ENCODE data around the gene CLCA4. TPM values are rescaled to one million over a fixed set of nuclear protein-coding genes. Genes with fewer than 3 reads are reported as not detected.

Gene CLCA4
- total and polyA plus RNA-seq, 4 experiments from 2014 or later, result not detected

DNA sequence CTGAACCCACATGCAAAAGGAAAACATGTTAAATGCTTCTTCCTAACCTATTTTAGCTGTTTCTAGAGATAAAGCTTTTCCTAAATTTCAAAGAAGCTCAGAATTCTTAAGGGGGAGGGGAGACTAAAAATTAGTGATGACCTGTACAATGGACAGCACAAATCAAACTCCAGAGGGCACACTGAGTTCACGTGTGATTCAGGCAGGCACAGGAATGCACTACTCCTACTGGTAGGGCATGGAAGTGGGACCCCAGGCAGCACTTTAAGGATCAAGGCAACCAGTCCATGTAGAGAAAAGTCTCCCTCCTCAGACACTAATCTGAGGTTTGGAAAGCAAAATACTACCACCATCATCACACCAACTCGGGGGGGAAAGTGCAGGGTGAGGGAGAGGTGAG lies 31.3 kb upstream of the CLCA4 start:
- no peak overlapping the region for H3K4me3 ChIP-seq (ENCODE audit: low read length in 2 of 2)
- no peaks in the 10 kb centered on the region for H3K9me3 Mint-ChIP-seq
- intact Hi-C loops (cut with micrococcal nuclease), result no loop called here
- H3K27ac Mint-ChIP-seq, result no peak overlapping the region
- H3K4me3 Mint-ChIP-seq, result no peak overlapping the region
- DNase-seq, result no peak
- no peaks in the 10 kb centered on the region for H3K36me3 ChIP-seq (ENCODE audit: insufficient read depth, low read length)
- H3K27me3 ChIP-seq (ENCODE audit: insufficient read depth, low read length), result no peaks in the 10 kb centered on the region
- H3K4me1 Mint-ChIP-seq, result no peaks in the 10 kb centered on the region
- H3K27me3 Mint-ChIP-seq, result no peaks in the 10 kb centered on the region
- no peak overlapping the region for H3K27ac ChIP-seq (ENCODE audit: low read depth, low read length)
- no peaks in the 10 kb centered on the region for H3K36me3 Mint-ChIP-seq
- CTCF ChIA-PET (ENCODE audit: partially characterized antibody), result interaction anchor here (1.4 to 3.8 kb wide), 3 partner anchors 8 to 136 kb away, joined by 3 to 17 read pairs (median 5); no protein-coding TSS in a partner anchor
- no peaks in the 10 kb centered on the region for H3K9me3 ChIP-seq (ENCODE audit: control insufficient read depth in 1 of 2, low read length in 2 of 2)
- H3K4me1 ChIP-seq (ENCODE audit: insufficient read depth, low read length), result no peaks in the 10 kb centered on the region
- POLR2A ChIA-PET (ENCODE audit: partially characterized antibody), result no interaction called here

DNA sequence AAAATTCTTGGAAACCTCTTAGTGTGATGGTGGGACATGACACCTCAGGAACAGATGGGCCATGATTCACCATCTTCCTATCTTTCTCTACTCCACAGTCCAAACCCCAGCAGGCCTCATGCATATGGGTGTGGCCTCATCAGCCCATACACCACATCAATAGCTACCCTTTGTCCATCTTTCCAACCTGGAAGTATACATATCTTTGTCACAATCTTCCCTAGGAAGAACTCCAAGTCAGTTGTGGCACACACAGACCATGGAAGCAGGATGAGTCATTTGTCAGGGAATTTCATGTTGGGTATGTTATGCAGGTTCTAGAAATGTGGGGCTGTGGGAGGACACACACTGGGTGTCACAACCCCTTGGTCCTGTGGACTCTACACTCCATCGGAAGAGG lies 30.5 kb upstream of the CLCA4 start:
- Histone ChIP-seq H3K27ac (ENCODE audit: low read depth, low read length) (no peak overlapping the region), H3K27me3 (ENCODE audit: insufficient read depth, low read length) (no peaks in the 10 kb centered on the region), H3K4me3 (ENCODE audit: low read length in 2 of 2) (no peak overlapping the region), H3K36me3 (ENCODE audit: insufficient read depth, low read length) (no peaks in the 10 kb centered on the region), H3K4me1 (ENCODE audit: insufficient read depth, low read length) (no peaks in the 10 kb centered on the region), H3K9me3 (ENCODE audit: control insufficient read depth in 1 of 2, low read length in 2 of 2) (no peaks in the 10 kb centered on the region)
- intact Hi-C loops (cut with micrococcal nuclease), result no loop called here
- no peaks in the 10 kb centered on the region for H3K4me1 Mint-ChIP-seq
- CTCF ChIA-PET (ENCODE audit: partially characterized antibody), result interaction anchor here (0.9 to 3.8 kb wide), 5 partner anchors 9 to 137 kb away, joined by 3 to 17 read pairs (median 4); no protein-coding TSS in a partner anchor
- POLR2A ChIA-PET (ENCODE audit: partially characterized antibody), result no interaction called here
- H3K4me3 Mint-ChIP-seq, result no peak overlapping the region
- no peak overlapping the region for H3K27ac Mint-ChIP-seq
- DNase-seq, result no peak
- no peaks in the 10 kb centered on the region for H3K9me3 Mint-ChIP-seq
- no peaks in the 10 kb centered on the region for H3K36me3 Mint-ChIP-seq
- H3K27me3 Mint-ChIP-seq, result no peaks in the 10 kb centered on the region

DNA sequence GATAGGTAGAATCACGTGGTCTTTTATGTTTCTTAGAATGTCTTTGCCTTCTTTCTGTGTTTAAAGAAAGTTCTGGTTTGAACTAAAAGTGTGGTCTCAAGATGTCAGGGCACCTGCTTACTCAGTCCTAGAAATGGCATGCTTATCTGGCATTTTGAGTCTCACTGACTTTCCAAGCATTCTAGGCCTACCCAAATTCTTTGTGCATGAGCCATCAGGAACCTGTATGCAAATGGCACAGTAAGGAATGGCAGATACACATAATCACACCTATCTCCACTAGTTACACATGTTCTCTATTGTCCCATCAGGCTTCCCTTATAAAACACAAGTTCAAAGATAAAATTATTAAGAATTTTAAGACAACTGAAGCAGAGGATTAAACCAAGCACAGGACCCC lies 29.5 kb upstream of the CLCA4 start:
- Mint-ChIP-seq H3K4me3 (no peak overlapping the region), H3K9me3 (no peaks in the 10 kb centered on the region), H3K27me3 (no peaks in the 10 kb centered on the region), H3K4me1 (no peaks in the 10 kb centered on the region), H3K36me3 (no peaks in the 10 kb centered on the region), H3K27ac (no peak overlapping the region)
- CTCF ChIA-PET (ENCODE audit: partially characterized antibody), result interaction anchor here (2.0 to 3.8 kb wide), 3 partner anchors 8 to 17 kb away, joined by 5 to 24 read pairs (median 17); no protein-coding TSS in a partner anchor
- H3K4me3 ChIP-seq (ENCODE audit: low read length in 2 of 2), result no peak overlapping the region
- H3K4me1 ChIP-seq (ENCODE audit: insufficient read depth, low read length), result no peaks in the 10 kb centered on the region
- H3K27ac ChIP-seq (ENCODE audit: low read depth, low read length), result no peak overlapping the region
- H3K36me3 ChIP-seq (ENCODE audit: insufficient read depth, low read length), result no peaks in the 10 kb centered on the region
- POLR2A ChIA-PET (ENCODE audit: partially characterized antibody), result no interaction called here
- H3K9me3 ChIP-seq (ENCODE audit: control insufficient read depth in 1 of 2, low read length in 2 of 2), result no peaks in the 10 kb centered on the region
- intact Hi-C loops (cut with micrococcal nuclease), result no loop called here
- DNase-seq, result no peak
- H3K27me3 ChIP-seq (ENCODE audit: insufficient read depth, low read length), result no peaks in the 10 kb centered on the region

DNA sequence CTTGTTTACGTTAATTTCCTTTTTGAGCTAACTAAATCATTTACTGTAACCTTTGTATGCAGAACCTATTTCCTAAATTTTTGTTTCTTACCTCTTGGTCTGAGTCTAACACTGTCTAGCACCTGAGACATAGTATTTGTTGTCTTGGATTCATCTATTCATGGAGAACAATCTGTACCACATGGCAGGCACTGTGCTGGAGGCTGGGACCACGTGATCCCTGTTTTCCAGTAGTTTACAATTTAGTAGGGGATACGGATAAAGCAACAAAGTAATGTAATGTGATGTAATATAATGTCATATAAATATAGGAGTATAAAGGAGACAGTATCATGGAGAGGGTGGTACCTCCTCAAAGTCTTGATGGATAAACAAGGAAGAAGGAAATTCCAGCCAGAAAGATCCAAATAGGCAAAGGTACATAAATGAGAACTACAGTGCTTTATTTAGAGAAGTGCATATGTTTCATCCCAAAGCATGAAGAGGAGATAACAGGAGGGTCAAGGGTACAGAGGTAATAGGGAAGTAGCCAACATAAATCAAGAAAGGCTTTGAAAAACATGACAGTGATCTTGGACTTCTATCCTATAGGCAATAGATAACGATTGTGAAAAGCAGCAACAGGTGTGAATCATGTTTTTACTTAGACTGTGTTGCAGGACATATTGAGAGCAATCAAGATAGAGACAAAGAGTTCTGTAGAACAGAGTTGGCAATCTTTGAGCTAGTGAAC lies 25.9 kb upstream of the CLCA4 start:
- Mint-ChIP-seq H3K27me3 (peaks cover 0 to 1% of the 10 kb centered on the region in 2 donors), H3K9me3 (peaks cover 0 to 2% (median 0%) of the 10 kb centered on the region in 8 donors), H3K4me1 (no peaks in the 10 kb centered on the region), H3K36me3 (no peaks in the 10 kb centered on the region), H3K27ac (no peak overlapping the region), H3K4me3 (no peak overlapping the region)
- H3K27ac ChIP-seq (ENCODE audit: low read depth, low read length), result no peak overlapping the region
- intact Hi-C loops (cut with micrococcal nuclease), result no loop called here
- H3K4me1 ChIP-seq (ENCODE audit: insufficient read depth, low read length), result no peaks in the 10 kb centered on the region
- DNase-seq, result no peak
- H3K27me3 ChIP-seq (ENCODE audit: insufficient read depth, low read length), result no peaks in the 10 kb centered on the region
- no peaks in the 10 kb centered on the region for H3K36me3 ChIP-seq (ENCODE audit: insufficient read depth, low read length)
- ChIA-PET POLR2A (ENCODE audit: partially characterized antibody) (no interaction called here), CTCF (ENCODE audit: partially characterized antibody) (interaction anchor here (1.6 to 3.6 kb wide), 3 partner anchors 13 to 22 kb away, joined by 3 to 24 read pairs (median 7); no protein-coding TSS in a partner anchor)
- H3K4me3 ChIP-seq (ENCODE audit: low read length in 2 of 2), result no peak overlapping the region
- no peaks in the 10 kb centered on the region for H3K9me3 ChIP-seq (ENCODE audit: control insufficient read depth in 1 of 2, low read length in 2 of 2)

DNA sequence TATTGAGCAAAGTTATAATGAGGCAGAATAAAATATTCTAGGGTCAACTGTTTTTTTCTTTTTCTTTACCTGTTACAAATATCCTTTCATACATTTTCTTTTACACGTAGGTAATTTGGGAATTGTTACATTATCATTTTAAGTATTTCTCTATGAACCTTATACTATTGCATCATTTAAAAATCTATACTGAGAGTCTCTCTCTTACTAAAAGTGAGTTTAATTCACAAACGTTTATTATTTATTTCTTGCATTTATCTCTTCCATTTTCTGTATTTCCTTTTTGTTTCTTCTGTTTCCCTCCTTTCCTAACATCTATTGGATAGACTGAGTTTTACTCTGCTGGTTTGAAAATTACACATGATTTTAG lies 25.4 kb upstream of the CLCA4 start:
- Mint-ChIP-seq H3K4me1 (no peaks in the 10 kb centered on the region), H3K27me3 (peaks cover 0 to 3% of the 10 kb centered on the region in 2 donors), H3K36me3 (no peaks in the 10 kb centered on the region), H3K9me3 (peaks cover 0 to 2% (median 0%) of the 10 kb centered on the region in 8 donors), H3K4me3 (no peak overlapping the region), H3K27ac (no peak overlapping the region)
- ChIA-PET POLR2A (ENCODE audit: partially characterized antibody) (no interaction called here), CTCF (ENCODE audit: partially characterized antibody) (interaction anchor here (1.6 kb wide), 1 partner anchor 22 kb away, joined by 3 read pairs; no protein-coding TSS in a partner anchor)
- Histone ChIP-seq H3K4me1 (ENCODE audit: insufficient read depth, low read length) (no peaks in the 10 kb centered on the region), H3K9me3 (ENCODE audit: control insufficient read depth in 1 of 2, low read length in 2 of 2) (no peaks in the 10 kb centered on the region), H3K27ac (ENCODE audit: low read depth, low read length) (no peak overlapping the region), H3K4me3 (ENCODE audit: low read length in 2 of 2) (no peak overlapping the region), H3K27me3 (ENCODE audit: insufficient read depth, low read length) (no peaks in the 10 kb centered on the region), H3K36me3 (ENCODE audit: insufficient read depth, low read length) (no peaks in the 10 kb centered on the region)
- intact Hi-C loops (cut with micrococcal nuclease), result no loop called here
- DNase-seq, result no peak

DNA sequence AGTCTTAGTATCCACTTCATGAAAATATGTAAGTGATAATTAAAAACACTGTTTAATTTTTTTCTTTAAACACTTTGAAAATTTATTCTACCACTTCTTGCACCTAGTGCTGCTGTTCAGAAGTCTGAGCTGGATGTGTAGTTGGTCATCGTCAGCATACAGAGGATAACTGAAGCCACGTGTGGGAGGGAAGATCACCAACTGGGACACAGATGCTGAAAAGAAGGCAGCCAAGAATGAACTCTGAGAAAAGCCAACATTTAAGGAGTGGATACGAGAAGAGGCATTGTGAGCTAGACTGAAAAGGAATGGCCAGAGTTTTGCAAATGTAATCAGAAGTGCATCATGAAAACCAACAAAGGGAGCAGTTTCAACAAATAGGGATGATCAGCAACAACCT lies 24.6 kb upstream of the CLCA4 start:
- Mint-ChIP-seq H3K4me3 (no peak overlapping the region), H3K9me3 (peaks cover 0 to 2% (median 0%) of the 10 kb centered on the region in 8 donors), H3K36me3 (no peaks in the 10 kb centered on the region), H3K27ac (no peak overlapping the region), H3K27me3 (peaks cover 0 to 3% of the 10 kb centered on the region in 2 donors), H3K4me1 (no peaks in the 10 kb centered on the region)
- intact Hi-C loops (cut with micrococcal nuclease), result no loop called here
- Histone ChIP-seq H3K4me3 (ENCODE audit: low read length in 2 of 2) (no peak overlapping the region), H3K9me3 (ENCODE audit: control insufficient read depth in 1 of 2, low read length in 2 of 2) (no peaks in the 10 kb centered on the region), H3K27ac (ENCODE audit: low read depth, low read length) (no peak overlapping the region), H3K36me3 (ENCODE audit: insufficient read depth, low read length) (no peaks in the 10 kb centered on the region), H3K4me1 (ENCODE audit: insufficient read depth, low read length) (no peaks in the 10 kb centered on the region), H3K27me3 (ENCODE audit: insufficient read depth, low read length) (no peaks in the 10 kb centered on the region)
- CTCF ChIA-PET (ENCODE audit: partially characterized antibody), result interaction anchor here (1.1 to 1.6 kb wide), 2 partner anchors 18 to 23 kb away, joined by 3 read pairs; no protein-coding TSS in a partner anchor
- no peak for DNase-seq
- POLR2A ChIA-PET (ENCODE audit: partially characterized antibody), result no interaction called here

DNA sequence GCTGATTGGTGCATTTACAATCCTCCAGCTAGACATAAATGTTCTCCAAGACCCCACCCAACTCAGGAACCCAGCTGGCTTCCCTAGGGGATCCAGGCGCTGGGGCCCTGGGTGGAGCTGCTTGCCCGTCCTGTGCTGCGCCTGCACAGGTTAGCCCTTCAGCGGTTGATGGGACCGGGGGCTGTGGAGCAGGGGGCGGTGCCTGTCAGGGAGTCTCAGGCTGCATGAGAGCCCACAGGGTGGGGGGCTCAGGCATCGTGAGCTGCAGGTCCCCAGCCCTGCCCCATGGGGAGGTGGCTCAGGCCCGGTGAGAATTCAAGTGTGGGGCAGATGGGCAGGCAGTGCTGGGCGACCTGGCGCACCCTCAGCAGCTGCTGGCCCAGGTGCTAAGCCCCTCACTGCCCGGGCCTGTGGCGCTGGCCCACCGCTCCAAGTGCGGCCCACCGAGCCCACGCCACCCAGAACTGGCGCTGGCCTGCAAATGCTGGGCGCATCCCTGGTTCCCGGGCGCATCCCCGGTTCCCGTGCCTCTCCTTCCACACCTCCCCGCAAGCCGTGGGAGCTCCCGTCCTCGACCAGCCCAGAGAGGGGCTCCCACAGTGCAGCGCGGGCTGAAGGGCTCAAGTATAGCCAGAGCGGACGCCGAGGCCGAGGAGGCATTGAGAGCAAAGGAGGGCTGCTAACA lies 23.1 kb upstream of the CLCA4 start:
- intact Hi-C loops (cut with micrococcal nuclease), result no loop called here
- H3K9me3 Mint-ChIP-seq, result peaks cover 0 to 2% (median 0%) of the 10 kb centered on the region in 8 donors

More for the DNA sequence above, 23.1 kb upstream of the CLCA4 start:
- Histone ChIP-seq H3K9me3 (ENCODE audit: control insufficient read depth in 1 of 2, low read length in 2 of 2) (no peaks in the 10 kb centered on the region), H3K27me3 (ENCODE audit: insufficient read depth, low read length) (no peaks in the 10 kb centered on the region), H3K27ac (ENCODE audit: low read depth, low read length) (no peak overlapping the region), H3K36me3 (ENCODE audit: insufficient read depth, low read length) (no peaks in the 10 kb centered on the region), H3K4me1 (ENCODE audit: insufficient read depth, low read length) (no peaks in the 10 kb centered on the region), H3K4me3 (ENCODE audit: low read length in 2 of 2) (no peak overlapping the region)
- Mint-ChIP-seq H3K36me3 (no peaks in the 10 kb centered on the region), H3K27ac (no peak overlapping the region), H3K4me3 (no peak overlapping the region), H3K27me3 (peaks cover 0 to 3% of the 10 kb centered on the region in 2 donors), H3K4me1 (no peaks in the 10 kb centered on the region)
- CTCF ChIA-PET (ENCODE audit: partially characterized antibody), result interaction anchor here (2.5 kb wide), 1 partner anchor 23 kb away, joined by 5 read pairs; no protein-coding TSS in a partner anchor
- POLR2A ChIA-PET (ENCODE audit: partially characterized antibody), result no interaction called here
- peak in 1 of 5 donors; percentile 39 for DNase-seq

All from CD4-positive, alpha-beta memory T cell (primary cell).